RWPE1 (cell line): ENCODE data around the gene CAMK2B.

Source experiments
- CTCF ChIA-PET: fragments of 350-600 bp; sonication (Branson Sonifier 250); formaldehyde crosslinking; extraction: SDS; loops from one replicate; lab custom pipeline; 2021; lab: Yijun Ruan, JAX
- POLR2A ChIA-PET: fragments of 400-600 bp; formaldehyde crosslinking; extraction: SDS; loops from one replicate; lab custom pipeline; 2020; ENCODE audit warnings: antibody characterized with exemption; ENCODE audit not compliant: low non-redundant PET; lab: Yijun Ruan, JAX
- DNase-seq: peaks from one replicate; pipeline ENCODE4 v3.0.0; 2012; ENCODE audit warnings: low spot score
- H3K27ac ChIP-seq: fragments of 450-650 bp; 2 replicates; pipeline ENCODE4 v1.5.1; 2017
- TF ChIP-seq, protein P1 (sequence below): fragments of 450-650 bp; conservative IDR thresholded peaks from 2 replicates; pipeline ENCODE4 v1.5.1; 2017; ENCODE audit warnings: low read depth, mild to moderate bottlenecking

The CAMK2B gene

DNA sequence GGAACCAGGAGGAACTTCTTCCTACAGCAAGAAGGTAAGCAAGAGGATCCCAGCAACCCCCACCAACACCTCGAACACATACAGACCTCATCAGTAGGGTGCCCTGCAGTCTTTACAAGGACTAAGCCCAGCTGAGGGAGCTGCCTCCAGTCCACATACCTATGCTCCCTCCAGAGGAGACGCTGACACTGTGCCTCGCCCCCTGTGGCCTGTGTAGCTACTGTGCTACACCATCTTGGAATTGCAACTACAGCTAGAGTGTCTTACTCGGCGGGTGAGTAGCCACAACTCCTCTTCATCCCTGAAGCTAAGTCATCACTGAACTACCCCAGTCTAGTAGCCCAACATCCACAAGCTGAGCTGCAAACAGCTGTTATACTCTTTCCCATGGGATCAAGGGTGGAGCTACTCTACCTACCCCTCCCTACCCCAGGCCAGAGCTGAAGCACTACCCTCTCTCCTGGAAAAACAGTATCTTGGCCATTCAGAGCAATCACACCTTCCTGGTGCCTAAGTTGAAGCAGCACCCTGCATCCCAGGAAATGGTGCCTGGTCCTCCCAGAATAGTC, 42.2 kb upstream of the CAMK2B start:
- ChIA-PET CTCF (no interaction called here), POLR2A (no interaction called here)
- TF ChIP-seq, protein P1, sequence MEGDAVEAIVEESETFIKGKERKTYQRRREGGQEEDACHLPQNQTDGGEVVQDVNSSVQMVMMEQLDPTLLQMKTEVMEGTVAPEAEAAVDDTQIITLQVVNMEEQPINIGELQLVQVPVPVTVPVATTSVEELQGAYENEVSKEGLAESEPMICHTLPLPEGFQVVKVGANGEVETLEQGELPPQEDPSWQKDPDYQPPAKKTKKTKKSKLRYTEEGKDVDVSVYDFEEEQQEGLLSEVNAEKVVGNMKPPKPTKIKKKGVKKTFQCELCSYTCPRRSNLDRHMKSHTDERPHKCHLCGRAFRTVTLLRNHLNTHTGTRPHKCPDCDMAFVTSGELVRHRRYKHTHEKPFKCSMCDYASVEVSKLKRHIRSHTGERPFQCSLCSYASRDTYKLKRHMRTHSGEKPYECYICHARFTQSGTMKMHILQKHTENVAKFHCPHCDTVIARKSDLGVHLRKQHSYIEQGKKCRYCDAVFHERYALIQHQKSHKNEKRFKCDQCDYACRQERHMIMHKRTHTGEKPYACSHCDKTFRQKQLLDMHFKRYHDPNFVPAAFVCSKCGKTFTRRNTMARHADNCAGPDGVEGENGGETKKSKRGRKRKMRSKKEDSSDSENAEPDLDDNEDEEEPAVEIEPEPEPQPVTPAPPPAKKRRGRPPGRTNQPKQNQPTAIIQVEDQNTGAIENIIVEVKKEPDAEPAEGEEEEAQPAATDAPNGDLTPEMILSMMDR: no peak
- H3K27ac ChIP-seq: peak overlapping the region; percentile 43; the same call in 1 of the 2 replicates
- DNase-seq: no peak

DNA sequence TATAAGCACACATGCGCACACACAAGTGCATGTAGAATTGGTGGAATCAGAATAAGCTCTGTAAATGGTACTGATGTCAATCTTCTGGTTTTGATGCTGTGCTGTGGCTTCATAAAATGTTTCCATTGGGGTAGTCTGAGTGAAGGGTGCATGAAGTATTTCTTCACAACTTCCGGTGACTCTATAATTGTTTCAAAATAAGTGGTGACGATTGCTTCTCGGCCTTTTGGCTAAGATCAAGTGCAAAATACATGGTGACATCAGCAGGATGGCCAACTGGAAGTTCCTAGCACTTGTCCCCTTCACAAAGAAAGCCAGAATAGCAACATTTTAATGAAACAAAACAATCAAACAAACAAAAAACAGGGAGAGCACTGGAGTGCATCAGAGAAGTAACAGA, 41.6 kb upstream of the CAMK2B start:
- POLR2A ChIA-PET: no interaction called here
- H3K27ac ChIP-seq: no peak overlapping the region
- CTCF ChIA-PET: no interaction called here
- TF ChIP-seq, protein P1: no peak
- DNase-seq: no peak

DNA sequence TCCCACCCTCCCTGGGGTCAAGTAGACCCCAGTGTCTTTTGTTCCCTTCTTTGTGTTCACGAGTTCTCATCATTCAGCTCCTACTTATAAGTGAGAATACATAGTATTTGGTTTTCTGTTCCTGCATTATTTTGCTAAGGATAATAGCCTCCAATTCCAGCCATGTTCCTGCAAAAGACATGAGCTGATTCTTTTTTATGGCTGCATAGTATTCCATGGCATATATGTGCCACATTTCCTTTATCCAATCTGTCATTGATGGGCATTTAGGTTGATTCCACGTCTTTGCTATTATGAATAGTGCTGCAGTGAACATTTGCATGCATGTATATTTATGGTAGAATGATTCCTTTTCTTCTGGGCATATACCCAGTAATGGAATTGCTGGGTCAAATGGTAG, 28.3 kb upstream of the CAMK2B start:
- TF ChIP-seq, protein P1: no peak
- no peak overlapping the region for H3K27ac ChIP-seq
- POLR2A ChIA-PET: no interaction called here
- DNase-seq: no peak
- CTCF ChIA-PET: no interaction called here

DNA sequence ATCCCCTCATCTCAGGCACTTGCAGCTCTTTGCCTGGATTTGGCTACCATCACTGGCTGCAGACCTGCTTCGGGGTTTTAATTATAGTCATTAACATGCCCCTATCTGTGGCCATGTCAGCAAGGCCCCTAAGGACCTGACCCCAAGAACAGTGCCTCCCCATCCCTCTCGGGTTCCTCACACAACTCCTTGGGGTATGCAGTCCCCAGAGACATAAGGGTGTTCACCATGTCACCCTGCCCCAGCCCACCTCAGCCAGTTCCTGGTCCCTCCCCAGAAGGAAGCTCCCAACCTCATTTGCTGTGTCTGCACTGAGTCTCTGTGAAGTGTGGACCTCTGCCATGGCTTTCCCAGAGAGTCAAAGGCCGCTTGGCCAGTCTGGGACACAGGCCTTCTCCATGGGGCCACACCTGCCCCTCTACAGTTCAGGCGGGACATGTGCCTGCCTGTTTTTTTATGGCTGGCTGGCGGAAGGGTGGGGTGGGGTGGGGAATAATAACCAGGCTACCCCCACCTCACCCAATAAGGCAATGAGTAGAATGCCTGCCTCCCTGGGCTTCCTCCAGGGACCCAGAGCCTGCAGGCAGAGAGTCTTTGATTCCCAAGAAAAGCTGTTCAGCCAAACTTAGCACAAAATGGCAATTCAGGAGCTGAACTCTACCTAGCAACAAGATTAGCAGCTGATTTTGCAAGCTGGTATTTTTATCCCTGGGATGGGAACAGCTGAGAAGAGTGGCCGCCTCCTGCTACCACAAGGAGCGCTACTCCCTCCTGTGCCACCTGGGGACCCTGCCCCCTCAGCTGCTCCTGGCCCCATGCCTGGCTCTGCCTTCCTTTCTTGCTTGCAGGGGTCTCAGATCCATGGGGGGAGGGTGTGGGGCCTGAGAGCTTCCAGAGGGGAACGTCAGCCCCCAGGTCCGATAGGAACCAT, 23.7 kb upstream of the CAMK2B start:
- peak overlapping the region; percentile 63 for H3K27ac ChIP-seq
- ChIA-PET CTCF (interaction anchor here (1.3 kb wide), 1 partner anchor 109 kb away, joined by 3 read pairs; no protein-coding TSS in a partner anchor), POLR2A (no interaction called here)
- no peak for DNase-seq
- TF ChIP-seq, protein P1: no peak

DNA sequence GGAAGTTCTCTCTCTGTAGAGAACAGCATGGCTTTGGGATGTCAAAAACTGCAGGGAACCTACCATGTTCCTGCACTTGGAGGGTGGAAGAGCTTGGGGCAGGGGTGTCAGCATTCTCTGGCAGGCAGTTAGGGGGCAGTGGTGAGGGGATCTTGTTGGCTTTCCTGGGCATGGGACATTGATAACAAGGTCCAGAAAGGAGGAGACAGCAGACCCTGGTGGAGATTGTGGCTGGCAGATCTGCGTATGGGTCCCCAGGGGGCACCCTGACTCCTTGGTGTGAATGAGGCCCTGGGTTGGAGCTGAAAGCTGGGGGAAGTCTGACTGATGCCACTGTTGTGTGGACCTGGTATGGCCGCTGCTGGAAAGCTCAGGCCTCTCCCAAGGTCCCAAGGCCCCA, 22.9 kb upstream of the CAMK2B start:
- TF ChIP-seq, protein P1: no peak
- peak overlapping the region; percentile 63 for H3K27ac ChIP-seq
- ChIA-PET CTCF (interaction anchor here (0.6 to 1.3 kb wide), 2 partner anchors 108 to 198 kb away, joined by 3 read pairs; no protein-coding TSS in a partner anchor), POLR2A (no interaction called here)
- DNase-seq: no peak

DNA sequence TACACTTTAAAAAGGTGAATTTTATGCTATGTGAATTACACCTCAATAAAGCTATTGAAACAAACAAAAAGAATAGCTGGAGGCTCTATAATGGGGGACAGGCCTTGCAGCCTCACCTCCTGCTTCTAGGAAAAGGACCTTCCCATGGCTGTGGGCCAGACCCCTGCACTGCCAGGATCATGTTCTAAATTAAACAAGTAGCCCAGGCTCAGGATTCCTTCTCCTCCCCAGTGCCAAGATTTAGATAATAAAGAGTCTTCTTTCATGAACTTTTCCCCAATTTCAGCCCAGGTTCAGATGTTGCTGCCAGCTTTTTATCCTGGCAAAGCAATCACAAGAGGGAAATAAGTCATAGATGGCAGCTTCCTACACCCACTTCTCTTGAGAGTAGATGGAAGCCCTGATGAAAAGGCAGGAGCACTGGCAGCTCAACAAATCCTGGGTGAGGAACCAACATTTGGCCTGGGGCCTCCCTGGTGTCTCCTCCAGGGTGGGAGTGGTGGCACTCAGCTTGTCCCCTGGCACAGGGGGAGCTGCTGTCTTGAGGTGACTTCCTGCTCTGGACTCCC, 22.2 kb upstream of the CAMK2B start:
- H3K27ac ChIP-seq: peak overlapping the region; percentile 63; the same call in 1 of the 2 replicates
- no peak for DNase-seq
- TF ChIP-seq, protein P1: no peak
- POLR2A ChIA-PET: no interaction called here
- CTCF ChIA-PET: interaction anchor here (0.6 kb wide), 1 partner anchor 198 kb away, joined by 3 read pairs; no protein-coding TSS in a partner anchor
